HepG2 (cell line): ENCODE data around the gene SDR42E2. TPM values are rescaled to one million over a fixed set of nuclear protein-coding genes. Genes with fewer than 3 reads are reported as not detected.

Experiments
- ATF1 ChIP-seq: IDR thresholded peaks from 2 replicates; pipeline ENCODE4 v1.6.1; 2016; ENCODE audit warnings: mild to moderate bottlenecking, control low read depth
- GLMP ChIP-seq: sonication (generic); formaldehyde crosslinking; IDR thresholded peaks from 2 replicates; pipeline ENCODE4 v1.9.0; 2021; ENCODE audit warnings: missing genetic modification reagents, mild to moderate bottlenecking, borderline replicate concordance
- KLF16 ChIP-seq, 2 experiments: sonication (generic) in 1 of 2; formaldehyde crosslinking in 1 of 2; IDR thresholded peaks; 2 replicates each; pipeline versions ENCODE4 v1.6.1 to v1.8.0; 2016 to 2023; ENCODE audit warnings: missing genetic modification reagents in 2 of 2, missing compliant biosample characterization in 1 of 2
- NFIB ChIP-seq: sonication (generic); formaldehyde crosslinking; IDR thresholded peaks from 2 replicates; pipeline ENCODE4 v1.9.0; 2021; ENCODE audit warnings: missing genetic modification reagents, mild to moderate bottlenecking, borderline replicate concordance
- NFIC ChIP-seq: IDR thresholded peaks from 2 replicates; pipeline ENCODE4 v1.6.1; 2012; ENCODE audit warnings: mild to moderate bottlenecking, low read length, inconsistent platforms
- PATZ1 ChIP-seq: sonication (generic); formaldehyde crosslinking; IDR thresholded peaks from 2 replicates; pipeline ENCODE4 v1.4.0; 2020; ENCODE audit warnings: missing genetic modification reagents
- RNF2 ChIP-seq: fragments of 450-650 bp; conservative IDR thresholded peaks from 2 replicates; pipeline ENCODE4 v1.6.1; 2016; ENCODE audit warnings: low read depth
- SP4 ChIP-seq: sonication (generic); formaldehyde crosslinking; IDR thresholded peaks from 2 replicates; pipeline ENCODE4 v1.8.1; 2023; ENCODE audit warnings: mild to moderate bottlenecking, missing genetic modification reagents
- TAF15 ChIP-seq: fragments of 200-400 bp; formaldehyde crosslinking; IDR thresholded peaks from one replicate; pipeline ENCODE4 v1.6.1; 2018; ENCODE audit warnings: mild to moderate bottlenecking, low read depth, low read length; ENCODE audit not compliant: poor library complexity, severe bottlenecking
- U2AF1 ChIP-seq: fragments of 200-400 bp; formaldehyde crosslinking; optimal IDR thresholded peaks from 2 replicates; pipeline ENCODE3; 2017; ENCODE audit warnings: mild to moderate bottlenecking, low read depth, low read length
- UBTF ChIP-seq: sonication (generic); formaldehyde crosslinking; IDR thresholded peaks from 2 replicates; pipeline ENCODE4 v1.4.0; 2020; ENCODE audit warnings: mild to moderate bottlenecking, missing genetic modification reagents
- ZFYVE20 ChIP-seq: sonication (generic); formaldehyde crosslinking; IDR thresholded peaks from 2 replicates; pipeline ENCODE4 v1.8.0; 2023; ENCODE audit warnings: low read depth, mild to moderate bottlenecking, moderate library complexity, missing genetic modification reagents, borderline replicate concordance
- ZIK1 ChIP-seq: sonication (generic); formaldehyde crosslinking; IDR thresholded peaks from 2 replicates; pipeline ENCODE4 v1.5.0; 2020; ENCODE audit warnings: mild to moderate bottlenecking, low read depth, missing genetic modification reagents, borderline replicate concordance
- ZMYM4 ChIP-seq: sonication (generic); formaldehyde crosslinking; IDR thresholded peaks from 2 replicates; pipeline ENCODE4 v1.8.1; 2023; ENCODE audit warnings: mild to moderate bottlenecking, missing genetic modification reagents
- ZNF101 ChIP-seq: sonication (generic); formaldehyde crosslinking; IDR thresholded peaks from 2 replicates; pipeline ENCODE4 v1.4.0; 2020; ENCODE audit warnings: mild to moderate bottlenecking, low read depth, missing genetic modification reagents, borderline replicate concordance
- ZNF136 ChIP-seq: sonication (generic); formaldehyde crosslinking; IDR thresholded peaks from 2 replicates; pipeline ENCODE4 v1.8.1; 2022; ENCODE audit warnings: low read depth, mild to moderate bottlenecking, moderate library complexity, missing genetic modification reagents
- ZNF225 ChIP-seq: sonication (generic); formaldehyde crosslinking; IDR thresholded peaks from 2 replicates; pipeline ENCODE4 v1.4.0; 2020; ENCODE audit warnings: mild to moderate bottlenecking, missing genetic modification reagents
- ZNF362 ChIP-seq: sonication (generic); formaldehyde crosslinking; IDR thresholded peaks from 2 replicates; pipeline ENCODE4 v1.4.0; 2020; ENCODE audit warnings: missing genetic modification reagents, mild to moderate bottlenecking, borderline replicate concordance
- ZNF44 ChIP-seq: sonication (generic); formaldehyde crosslinking; IDR thresholded peaks from 2 replicates; pipeline ENCODE4 v1.5.1; 2020; ENCODE audit warnings: mild to moderate bottlenecking, missing genetic modification reagents
- ZNF577 ChIP-seq: sonication (generic); formaldehyde crosslinking; IDR thresholded peaks from 2 replicates; pipeline ENCODE4 v1.4.0; 2020; ENCODE audit warnings: mild to moderate bottlenecking, low read depth, missing genetic modification reagents, borderline replicate concordance
- polyA plus RNA-seq, 8 experiments: library from polyadenylated mRNA; depleted of rRNA in 3 of 8; stranded (reverse) in 7 of 8; unstranded in 1 of 8; fragments of >200 nt; fragmentation: Illumina TruSeq in 4 of 8; extraction: Trizol in 4 of 8; gene quantifications; 2 replicates each; pipeline versions ENCODE4 v1.2.1 to v1.2.3, GENCODE V29; 2011 to 2016; ENCODE audit warnings: low read depth in 4 of 8, missing spikeins in 1 of 8, mixed read lengths in 1 of 8; ENCODE audit not compliant: insufficient read depth in 1 of 8
- total RNA-seq, 5 experiments: library from RNA; depleted of rRNA; stranded (reverse); fragments of >200 nt; fragmentation: Illumina TruSeq; extraction: Trizol; gene quantifications; 2 replicates each; pipeline ENCODE4 v1.2.3, GENCODE V29; 2016; ENCODE audit warnings: low read depth in 1 of 5

The SDR42E2 gene
- total and polyA plus RNA-seq, 2 of the 13 experiments (the other 11 are each of a cell fraction or from before 2014, with no cell fraction given), result 0.05 to 0.11 TPM

GRCh38 chr16:22192261-22193062 lies 30.2 kb downstream of the SDR42E2 start (continued):
- TF ChIP-seq UBTF (CRISPR knock-in tag), result peak; percentile 61; the same call in 1 of the 2 replicates
- no peak for TF ChIP-seq GLMP (CRISPR knock-in tag)
- TF ChIP-seq ZNF362 (CRISPR knock-in tag), result 0 out of 2 replicates have a peak, but pooled peaks have one; percentile 22
- peak; percentile 56 for TF ChIP-seq ZMYM4
- TF ChIP-seq NFIB, result no peak
- TF ChIP-seq KLF16 (CRISPR knock-in tag; IDR thresholded peaks at IDR 0.05), result peak in 1 of 2 experiments; percentile 96; a peak in 2 of 4 replicates
- no peak for TF ChIP-seq ZNF225 (CRISPR knock-in tag)
- TF ChIP-seq PATZ1, result peak; percentile 88
- no peak for TF ChIP-seq ZNF101 (CRISPR knock-in tag)
- TF ChIP-seq SP4 (CRISPR knock-in tag), result peak; percentile 63
- peak; percentile 82 for TF ChIP-seq ATF1 (CRISPR knock-in tag)
- peak; percentile 97 for TF ChIP-seq ZNF136 (CRISPR knock-in tag)
- TF ChIP-seq ZNF577 (CRISPR knock-in tag), result no peak
- TF ChIP-seq ZIK1 (CRISPR knock-in tag), result peak; percentile 61; the same call in 1 of the 2 replicates
- no peak for TF ChIP-seq ZFYVE20
- no peak for TF ChIP-seq NFIC
- no peak for TF ChIP-seq TAF15
- no peak for TF ChIP-seq U2AF1
- TF ChIP-seq RNF2, result peak; percentile 52
- peak; percentile 56; the same call in 1 of the 2 replicates for TF ChIP-seq ZNF44
